WTC11 (cell line): ENCODE measurements around the gene UGT1A3.

ENCODE experiments used
- CTCF ChIP-seq: fragments of 200-600 bp; IDR thresholded peaks from 2 replicates; pipeline ENCODE4 v1.8.0; 2022; ENCODE audit warnings: antibody characterized with exemption
- E2F5 ChIP-seq: sonication (generic); formaldehyde crosslinking; IDR thresholded peaks from 2 replicates; pipeline ENCODE4 v1.8.1; 2022; ENCODE audit warnings: mild to moderate bottlenecking, moderate library complexity, missing genetic modification reagents
- ESRRA ChIP-seq: sonication (generic); formaldehyde crosslinking; IDR thresholded peaks from 2 replicates; pipeline ENCODE4 v1.8.1; 2022; ENCODE audit warnings: mild to moderate bottlenecking, missing genetic modification reagents, borderline replicate concordance
- MAX ChIP-seq: sonication (generic); formaldehyde crosslinking; IDR thresholded peaks from 2 replicates; pipeline ENCODE4 v1.8.0; 2022; ENCODE audit warnings: mild to moderate bottlenecking, missing genetic modification reagents
- MLX ChIP-seq: sonication (generic); formaldehyde crosslinking; IDR thresholded peaks from 2 replicates; pipeline ENCODE4 v1.8.1; 2023; ENCODE audit warnings: mild to moderate bottlenecking, missing genetic modification reagents, moderate library complexity
- MXD4 ChIP-seq: fragments of 250-450 bp; sonication (Bioruptor Pico); IDR thresholded peaks from 2 replicates; pipeline ENCODE4 v1.8.0; 2021; ENCODE audit warnings: mild to moderate bottlenecking, moderate library complexity, borderline replicate concordance
- NR1H2 ChIP-seq: sonication (generic); formaldehyde crosslinking; IDR thresholded peaks from 2 replicates; pipeline ENCODE4 v1.9.0; 2021; ENCODE audit warnings: mild to moderate bottlenecking, moderate library complexity, missing genetic modification reagents
- STAT6 ChIP-seq: sonication (generic); formaldehyde crosslinking; conservative IDR thresholded peaks from 2 replicates; pipeline ENCODE4 v1.8.1; 2023; ENCODE audit warnings: mild to moderate bottlenecking, low read depth, missing genetic modification reagents, moderate library complexity
- TP53 ChIP-seq: sonication (generic); formaldehyde crosslinking; IDR thresholded peaks from 2 replicates; pipeline ENCODE4 v1.8.1; 2023; ENCODE audit warnings: mild to moderate bottlenecking, missing genetic modification reagents
- ZBTB21 ChIP-seq: sonication (generic); formaldehyde crosslinking; IDR thresholded peaks from 2 replicates; pipeline ENCODE4 v1.8.1; 2023; ENCODE audit warnings: mild to moderate bottlenecking, missing genetic modification reagents, borderline replicate concordance
- ZMAT4 ChIP-seq: fragments of 250-450 bp; sonication (Bioruptor Pico); IDR thresholded peaks from 2 replicates; pipeline ENCODE4 v1.9.0; 2021; ENCODE audit warnings: mild to moderate bottlenecking

GRCh38 chr2:233690444-233690843 lies 38.4 kb upstream of the UGT1A3 start:
- TF ChIP-seq NR1H2 (CRISPR knock-in tag) (no peak), CTCF (no peak), ZMAT4 (CRISPR knock-in tag) (no peak), MLX (CRISPR knock-in tag) (no peak), MAX (no peak), ZBTB21 (no peak), TP53 (no peak), STAT6 (CRISPR knock-in tag) (no peak), ESRRA (CRISPR knock-in tag) (no peak), MXD4 (no peak), E2F5 (CRISPR knock-in tag) (no peak)
